ENCODE data around the gene FAM118A. TPM values are rescaled to one million over a fixed set of nuclear protein-coding genes. Genes with fewer than 3 reads are reported as not detected.
"Not testable (repeated sequence)": the region's sequence is repeated elsewhere in the genome, so short reads cannot be mapped to it uniquely, and the experiment has no call there.

FAM118A gene
- total RNA-seq, 6 experiments from 2014 or later, result 8.6 to 13.2 (median 10.7) TPM

- DNase-seq, result no peak
- Mint-ChIP-seq H3K27ac (no peak overlapping the region), H3K4me3 (no peak overlapping the region), H3K9me3 (no peaks in the 10 kb centered on the region), H3K36me3 (ENCODE audit: low read depth) (no peaks in the 10 kb centered on the region), H3K27me3 (ENCODE audit: insufficient read depth) (peaks cover 19% of the 10 kb centered on the region), H3K4me1 (ENCODE audit: low read depth) (no peaks in the 10 kb centered on the region)
- no peak for TF ChIP-seq CTCF (IDR thresholded peaks at IDR 0.05)
These were observed 15.7 kb upstream of the FAM118A start for GRCh38 chr22:45294030-45294429.

- not testable (repeated sequence) for H3K27ac Mint-ChIP-seq; H3K36me3 Mint-ChIP-seq (ENCODE audit: low read depth); H3K9me3 Mint-ChIP-seq; H3K4me1 Mint-ChIP-seq (ENCODE audit: low read depth); DNase-seq; H3K4me3 Mint-ChIP-seq
- H3K27me3 Mint-ChIP-seq (ENCODE audit: insufficient read depth), result peaks cover 19% of the 10 kb centered on the region
These were observed 14.7 kb upstream of the FAM118A start for GRCh38 chr22:45295004-45295403.

- no peaks in the 10 kb centered on the region for H3K9me3 Mint-ChIP-seq
- no peak overlapping the region for H3K4me3 Mint-ChIP-seq
These were observed 14.2 kb upstream of the FAM118A start for GRCh38 chr22:45295492-45295891.

GRCh38 chr22:45296628-45297297 is 13.0 kb upstream of the FAM118A start:
- no peaks in the 10 kb centered on the region for H3K36me3 Mint-ChIP-seq (ENCODE audit: low read depth)
- H3K9me3 Mint-ChIP-seq, result no peaks in the 10 kb centered on the region
- H3K27ac Mint-ChIP-seq, result no peak overlapping the region
- H3K4me3 Mint-ChIP-seq, result no peak overlapping the region
- peaks cover 2% of the 10 kb centered on the region for H3K4me1 Mint-ChIP-seq (ENCODE audit: low read depth)
- peaks cover 19% of the 10 kb centered on the region for H3K27me3 Mint-ChIP-seq (ENCODE audit: insufficient read depth)
- no peak for DNase-seq
- no peak for TF ChIP-seq CTCF (IDR thresholded peaks at IDR 0.05)

More at GRCh38 chr22:45295492-45295891, 14.2 kb upstream of the FAM118A start:
- Mint-ChIP-seq H3K4me1 (ENCODE audit: low read depth) (no peaks in the 10 kb centered on the region), H3K36me3 (ENCODE audit: low read depth) (no peaks in the 10 kb centered on the region), H3K27ac (no peak overlapping the region), H3K27me3 (ENCODE audit: insufficient read depth) (peaks cover 19% of the 10 kb centered on the region)
- no peak for TF ChIP-seq CTCF (IDR thresholded peaks at IDR 0.05)
- no peak for DNase-seq

- Mint-ChIP-seq H3K27me3 (ENCODE audit: insufficient read depth) (peaks cover 10% of the 10 kb centered on the region), H3K9me3 (no peaks in the 10 kb centered on the region), H3K4me3 (no peak overlapping the region), H3K27ac (no peak overlapping the region), H3K4me1 (ENCODE audit: low read depth) (peaks cover 6% of the 10 kb centered on the region), H3K36me3 (ENCODE audit: low read depth) (no peaks in the 10 kb centered on the region)
- DNase-seq, result no peak
- no peak for TF ChIP-seq CTCF (IDR thresholded peaks at IDR 0.05)
These were observed 10.7 kb upstream of the FAM118A start for GRCh38 chr22:45298934-45299505.

- TF ChIP-seq CTCF (IDR thresholded peaks at IDR 0.05), result no peak
- H3K36me3 Mint-ChIP-seq (ENCODE audit: low read depth), result no peaks in the 10 kb centered on the region
- H3K9me3 Mint-ChIP-seq, result no peaks in the 10 kb centered on the region
- H3K4me3 Mint-ChIP-seq, result no peak overlapping the region
- H3K4me1 Mint-ChIP-seq (ENCODE audit: low read depth), result peaks cover 13% of the 10 kb centered on the region
- H3K27ac Mint-ChIP-seq, result no peak overlapping the region
- DNase-seq, result no peak
- H3K27me3 Mint-ChIP-seq (ENCODE audit: insufficient read depth), result peaks cover 7% of the 10 kb centered on the region
These were observed 7.0 kb upstream of the FAM118A start for GRCh38 chr22:45302751-45303150.

Measured in HFFc6 (cell line).